GM12873 (cell line): ENCODE data around the gene NEDD9.

Experiments
- CTCF ChIP-seq: IDR thresholded peaks from 2 replicates; pipeline ENCODE4 v1.5.1; 2012; ENCODE audit warnings: low read depth, mild to moderate bottlenecking, moderate library complexity, low read length, control low read depth; ENCODE audit not compliant: insufficient read depth; ENCODE audit errors: missing control alignments

NEDD9 gene

GRCh38 chr6:11232770-11233626 lies 530 bp upstream of the NEDD9 start:
- TF ChIP-seq CTCF: no peak

- TF ChIP-seq CTCF: no peak
These were observed 790 bp downstream of the NEDD9 start for GRCh38 chr6:11231564-11232192.

- no peak for TF ChIP-seq CTCF
These were observed 1.4 kb downstream of the NEDD9 start for GRCh38 chr6:11231108-11231463.

GRCh38 chr6:11230158-11231107 lies 2.0 kb downstream of the NEDD9 start:
- no peak for TF ChIP-seq CTCF

- TF ChIP-seq CTCF: no peak
These were observed 2.8 kb downstream of the NEDD9 start for GRCh38 chr6:11229655-11230046.

- TF ChIP-seq CTCF: no peak
These were observed 3.4 kb downstream of the NEDD9 start for GRCh38 chr6:11228935-11229654.
